MCF 10A (cell line): ENCODE data around the gene FER. TPM values are rescaled to one million over a fixed set of nuclear protein-coding genes. Genes with fewer than 3 reads are reported as not detected.
"Not testable (repeated sequence)": the region's sequence is repeated elsewhere in the genome, so short reads cannot be mapped to it uniquely, and the experiment has no call there.

ENCODE experiments used
- BruUV-seq: library from RNA; stranded (reverse); fragments of 400-500 nt; replicated peaks from 2 replicates; lab custom pipeline; 2021; lab: Mats Ljungman, UMichigan
- CTCF ChIA-PET: fragments of 300-600 bp; sonication (Branson Sonifier 250); formaldehyde crosslinking; extraction: SDS; loops from one replicate; lab custom pipeline; 2021; ENCODE audit warnings: antibody characterized with exemption, inconsistent platforms; lab: Yijun Ruan, JAX
- POLR2A ChIA-PET: fragments of 300-600, 350-650 bp; sonication (Branson Sonifier 250); formaldehyde crosslinking; extraction: SDS; loops from one replicate; lab custom pipeline; 2020; ENCODE audit warnings: antibody characterized with exemption, inconsistent platforms; lab: Yijun Ruan, JAX
- DNase-seq: peaks from one replicate; pipeline ENCODE4 v3.0.0-alpha.2; 2018; ENCODE audit not compliant: unreplicated experiment
- H3K27ac Mint-ChIP-seq: one replicate; pipeline ENCODE4 v1.8.0; 2022; ENCODE audit warnings: mild to moderate bottlenecking, low read depth, mixed read lengths; ENCODE audit not compliant: unreplicated experiment
- H3K27me3 Mint-ChIP-seq: one replicate; pipeline ENCODE4 v1.8.0; 2022; ENCODE audit warnings: mixed read lengths; ENCODE audit not compliant: insufficient read depth, unreplicated experiment
- H3K36me3 Mint-ChIP-seq: one replicate; pipeline ENCODE4 v1.8.0; 2022; ENCODE audit warnings: mild to moderate bottlenecking, moderate library complexity, mixed read lengths; ENCODE audit not compliant: insufficient read depth, unreplicated experiment
- H3K4me1 Mint-ChIP-seq: one replicate; pipeline ENCODE4 v1.8.0; 2022; ENCODE audit warnings: mixed read lengths; ENCODE audit not compliant: insufficient read depth, unreplicated experiment
- H3K4me3 Mint-ChIP-seq: one replicate; pipeline ENCODE4 v1.8.0; 2022; ENCODE audit warnings: mild to moderate bottlenecking, moderate library complexity, mixed read lengths; ENCODE audit not compliant: unreplicated experiment
- H3K9me3 Mint-ChIP-seq: one replicate; pipeline ENCODE4 v1.8.0; 2022; ENCODE audit warnings: mixed read lengths; ENCODE audit not compliant: unreplicated experiment
- CTCF ChIP-seq: fragments of 200-600 bp; IDR thresholded peaks from one replicate; pipeline ENCODE4 v1.8.0; 2022; ENCODE audit warnings: antibody characterized with exemption, mild to moderate bottlenecking; ENCODE audit not compliant: unreplicated experiment
- intact Hi-C: fragments of 100-400 bp; cut with micrococcal nuclease; formaldehyde crosslinking; loops from 2 replicates; pipeline ENCODE4 v1.14.1; 2022
- total RNA-seq: library from RNA; stranded (reverse); gene quantifications from 2 replicates; pipeline ENCODE4 v1.2.3, GENCODE V29; 2022

Gene FER
- total RNA-seq, 1 experiment from 2014 or later = 71.1 TPM

- H3K4me1 Mint-ChIP-seq = peaks cover 17% of the 10 kb centered on the region
- intact Hi-C loops = no loop called here
- no TSS peak for BruUV-seq
- no peak for DNase-seq
- no peaks in the 10 kb centered on the region for H3K9me3 Mint-ChIP-seq
- H3K27me3 Mint-ChIP-seq = no peaks in the 10 kb centered on the region
- ChIA-PET CTCF (no interaction called here), POLR2A (interaction anchor here (0.7 to 0.8 kb wide), 3 partner anchors 13 to 138 kb away, joined by 3 read pairs; no protein-coding TSS in a partner anchor)
- H3K36me3 Mint-ChIP-seq = peaks cover 16% of the 10 kb centered on the region
- no peak overlapping the region for H3K4me3 Mint-ChIP-seq
- no peak overlapping the region for H3K27ac Mint-ChIP-seq
- TF ChIP-seq CTCF = no peak
These were observed 40.4 kb downstream of the FER start for GRCh38 chr5:108788142-108788541.

GRCh38 chr5:108793207-108793606 is 45.5 kb downstream of the FER start:
- H3K36me3 Mint-ChIP-seq = peaks cover 7% of the 10 kb centered on the region

DNA sequence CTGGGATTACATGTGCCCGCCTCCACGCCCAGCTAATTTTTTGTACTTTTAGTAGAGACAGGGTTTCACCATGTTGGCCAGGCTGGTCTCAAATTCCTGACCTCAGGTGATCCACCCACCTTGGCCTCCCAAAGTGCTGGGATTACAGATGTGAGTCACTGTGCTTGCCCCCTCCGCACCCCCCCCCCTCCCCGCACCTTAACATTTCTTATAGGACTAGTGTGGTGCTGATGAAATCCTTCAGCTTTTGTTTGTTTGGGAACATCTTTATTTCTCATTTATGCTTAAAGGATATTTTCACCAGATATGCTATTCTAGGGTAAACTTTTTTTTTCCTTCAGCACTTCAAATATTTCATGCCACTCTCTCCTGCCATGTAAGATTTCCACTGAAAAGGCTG is 46.7 kb downstream of the FER start:
- BruUV-seq, intact Hi-C loops, CTCF ChIA-PET, H3K27me3 Mint-ChIP-seq, H3K36me3 Mint-ChIP-seq, H3K4me3 Mint-ChIP-seq, POLR2A ChIA-PET, H3K9me3 Mint-ChIP-seq: not testable (repeated sequence)
- peak; percentile 54 for DNase-seq
- H3K4me1 Mint-ChIP-seq = peaks cover 18% of the 10 kb centered on the region
- peak overlapping the region; percentile 3 for H3K27ac Mint-ChIP-seq

More at GRCh38 chr5:108793207-108793606, 45.5 kb downstream of the FER start:
- no peaks in the 10 kb centered on the region for H3K27me3 Mint-ChIP-seq
- peaks cover 17% of the 10 kb centered on the region for H3K4me1 Mint-ChIP-seq
- no peak overlapping the region for H3K4me3 Mint-ChIP-seq
- CTCF ChIA-PET = interaction anchor here (0.6 to 0.7 kb wide), 3 partner anchors 12 to 252 kb away, joined by 3 to 4 read pairs (median 3); no protein-coding TSS in a partner anchor
- no peaks in the 10 kb centered on the region for H3K9me3 Mint-ChIP-seq
- intact Hi-C loops = no loop called here
- DNase-seq = no peak
- peak overlapping the region; percentile 3 for H3K27ac Mint-ChIP-seq
- TF ChIP-seq CTCF = no peak
- POLR2A ChIA-PET = interaction anchor here (1.2 to 2.3 kb wide), 5 partner anchors 8 to 65 kb away, joined by 3 to 12 read pairs (median 6); no protein-coding TSS in a partner anchor
- no TSS peak for BruUV-seq

DNA sequence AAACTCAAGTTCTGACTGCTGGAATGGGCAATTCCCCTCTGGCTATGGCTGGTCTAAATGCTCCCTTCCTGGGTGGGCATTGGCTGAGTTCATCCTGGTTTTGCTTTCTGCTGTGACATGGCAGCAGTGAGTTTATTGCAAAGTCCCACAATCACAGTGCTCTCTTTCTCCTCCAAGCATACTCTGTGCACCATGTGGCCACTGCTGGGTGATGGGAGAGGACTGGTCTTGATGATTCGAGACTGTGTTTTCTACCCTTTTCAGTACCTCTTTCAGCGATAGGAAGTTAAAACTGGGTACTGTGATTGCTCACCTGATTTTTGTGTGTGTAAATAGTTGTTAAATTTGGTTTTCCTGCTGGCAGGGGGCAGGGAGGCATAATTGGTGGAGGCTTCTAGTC is 49.7 kb downstream of the FER start:
- no TSS peak for BruUV-seq
- ChIA-PET POLR2A (interaction anchor here (0.7 kb wide), 1 partner anchor 141 kb away, joined by 4 read pairs; no protein-coding TSS in a partner anchor), CTCF (no interaction called here)
- no peak overlapping the region for H3K27ac Mint-ChIP-seq
- DNase-seq = no peak
- H3K36me3 Mint-ChIP-seq = peaks cover 7% of the 10 kb centered on the region
- H3K27me3 Mint-ChIP-seq = no peaks in the 10 kb centered on the region
- TF ChIP-seq CTCF = no peak
- peaks cover under 1% of the 10 kb centered on the region for H3K9me3 Mint-ChIP-seq
- H3K4me3 Mint-ChIP-seq = no peak overlapping the region
- peaks cover 29% of the 10 kb centered on the region for H3K4me1 Mint-ChIP-seq
- intact Hi-C loops = no loop called here
